Lower lobe of right lung (tissue), 2 donors: ENCODE data around the gene UROS. TPM values are rescaled to one million over a fixed set of nuclear protein-coding genes. Genes with fewer than 3 reads are reported as not detected.

Source experiments
- ATAC-seq, 2 donors: fragments of 200-7000 bp; cut with Tn5 transposase; one replicate each; pipeline ENCODE4 v1.9.1; 2020 to 2022; ENCODE audit warnings: mild to moderate bottlenecking in 2 of 2, moderate library complexity in 2 of 2
- DNase-seq: peaks from one replicate; pipeline ENCODE4 v3.0.0-alpha.2; 2020
- H3K27ac ChIP-seq: fragments of 200-600 bp; one replicate; pipeline ENCODE4 v1.8.0; 2022
- H3K27me3 ChIP-seq: fragments of 200-600 bp; one replicate; pipeline ENCODE4 v1.8.0; 2022; ENCODE audit warnings: low read depth
- H3K36me3 ChIP-seq: fragments of 200-600 bp; one replicate; pipeline ENCODE4 v1.8.0; 2022; ENCODE audit warnings: mild to moderate bottlenecking
- H3K4me1 ChIP-seq: fragments of 200-600 bp; one replicate; pipeline ENCODE4 v1.8.0; 2022
- H3K4me3 ChIP-seq: fragments of 200-600 bp; one replicate; pipeline ENCODE4 v1.8.0; 2022; ENCODE audit warnings: mild to moderate bottlenecking
- H3K9me3 ChIP-seq: fragments of 200-600 bp; one replicate; pipeline ENCODE4 v1.8.0; 2022
- CTCF ChIP-seq: fragments of 200-600 bp; IDR thresholded peaks from one replicate; pipeline ENCODE4 v1.8.0; 2022; ENCODE audit warnings: antibody characterized with exemption, mild to moderate bottlenecking
- intact Hi-C: fragments of 100-400 bp; cut with DNase I; formaldehyde crosslinking; loops from one replicate; pipeline ENCODE4 v1.11.0; 2022
- microRNA-seq: library from miRNA; unstranded; fragments of <30 nt; microRNA quantifications from one replicate; pipeline ENCODE4 v1.2.0, GENCODE V29; 2020; ENCODE audit warnings: borderline number of aligned reads
- total RNA-seq: library from RNA; stranded (reverse); fragmentation: NEBNext Ultra II Directional; extraction: Animal tissue kit (Norgen Biotek cat#: 25700); gene quantifications from one replicate; pipeline ENCODE4 v1.2.1, GENCODE V29; 2021
- donor health status: DM: no; HTN: yes; CAD: no; lungs with severe emphysema.

UROS gene
- total RNA-seq, 1 donor from 2014 or later = 27.0 TPM

GRCh38 chr10:125747417-125747816, 75.6 kb downstream of the UROS start:
- Histone ChIP-seq H3K27ac (no peak overlapping the region), H3K27me3 (no peaks in the 10 kb centered on the region), H3K9me3 (no peaks in the 10 kb centered on the region), H3K4me3 (no peak overlapping the region), H3K4me1 (no peaks in the 10 kb centered on the region), H3K36me3 (peaks cover 100% of the 10 kb centered on the region)
- no peak for ATAC-seq
- TF ChIP-seq CTCF = no peak
- DNase-seq = no peak
- intact Hi-C loops = no loop called here

- Histone ChIP-seq H3K27me3 (no peaks in the 10 kb centered on the region), H3K4me3 (no peak overlapping the region), H3K4me1 (no peaks in the 10 kb centered on the region), H3K27ac (no peak overlapping the region), H3K36me3 (peaks cover 99% of the 10 kb centered on the region), H3K9me3 (no peaks in the 10 kb centered on the region)
- intact Hi-C loops = no loop called here
- TF ChIP-seq CTCF = no peak
- no peak for DNase-seq
- no peak for ATAC-seq
Observed at GRCh38 chr10:125744909-125745308, 78.1 kb downstream of the UROS start.

- no peaks in the 10 kb centered on the region for H3K27me3 ChIP-seq
- intact Hi-C loops = no loop called here
- H3K4me1 ChIP-seq = no peaks in the 10 kb centered on the region
- no peak overlapping the region for H3K4me3 ChIP-seq
- ATAC-seq (no peak), DNase-seq (no peak)
- no peak for TF ChIP-seq CTCF
- peaks cover 99% of the 10 kb centered on the region for H3K36me3 ChIP-seq
- H3K27ac ChIP-seq = no peak overlapping the region
- no peaks in the 10 kb centered on the region for H3K9me3 ChIP-seq
Observed at GRCh38 chr10:125742465-125742864, 80.6 kb downstream of the UROS start.

- H3K36me3 ChIP-seq = peaks cover 99% of the 10 kb centered on the region
- intact Hi-C loops = no loop called here
- H3K27ac ChIP-seq = no peak overlapping the region
- no peak for TF ChIP-seq CTCF
- ATAC-seq = no peak
- DNase-seq = no peak
- no peaks in the 10 kb centered on the region for H3K9me3 ChIP-seq
- H3K27me3 ChIP-seq = no peaks in the 10 kb centered on the region
- H3K4me1 ChIP-seq = no peaks in the 10 kb centered on the region
- no peak overlapping the region for H3K4me3 ChIP-seq
Observed at GRCh38 chr10:125739994-125740679, 82.9 kb downstream of the UROS start.

Small RNA genes within 50 kb of the gene (microRNA-seq; reads per million reads assigned to microRNA genes)
- not detected for gene MIR4484

Other genes with a start within 250 kb of the UROS start
- not detected for gene TEX36, start 140.1 kb downstream of the UROS start, total RNA-seq
- 18.1 TPM for gene EDRF1, start 103.5 kb downstream of the UROS start, total RNA-seq
- gene MMP21, start 47.4 kb downstream of the UROS start, total RNA-seq = not detected
- gene BCCIP, start 288 bp upstream of the UROS start, total RNA-seq = 39.8 TPM
- gene DHX32, start 58.0 kb upstream of the UROS start, total RNA-seq = 31.9 TPM
- 11.5 TPM for gene FANK1, start 73.3 kb upstream of the UROS start, total RNA-seq